A549 treated with CORT108297 at 1 μM for 4 hours (cell line): Measurements from ENCODE around the gene AKAP8L. TPM values are rescaled to one million over a fixed set of nuclear protein-coding genes. Genes with fewer than 3 reads are reported as not detected.

ENCODE experiments used
- total RNA-seq: library from RNA; stranded (reverse); fragments of 200-300 nt; extraction: Qiagen RNA extraction; gene quantifications from 5 replicates; pipeline ENCODE4 v1.2.3, GENCODE V29; 2022

The AKAP8L gene, protein sequence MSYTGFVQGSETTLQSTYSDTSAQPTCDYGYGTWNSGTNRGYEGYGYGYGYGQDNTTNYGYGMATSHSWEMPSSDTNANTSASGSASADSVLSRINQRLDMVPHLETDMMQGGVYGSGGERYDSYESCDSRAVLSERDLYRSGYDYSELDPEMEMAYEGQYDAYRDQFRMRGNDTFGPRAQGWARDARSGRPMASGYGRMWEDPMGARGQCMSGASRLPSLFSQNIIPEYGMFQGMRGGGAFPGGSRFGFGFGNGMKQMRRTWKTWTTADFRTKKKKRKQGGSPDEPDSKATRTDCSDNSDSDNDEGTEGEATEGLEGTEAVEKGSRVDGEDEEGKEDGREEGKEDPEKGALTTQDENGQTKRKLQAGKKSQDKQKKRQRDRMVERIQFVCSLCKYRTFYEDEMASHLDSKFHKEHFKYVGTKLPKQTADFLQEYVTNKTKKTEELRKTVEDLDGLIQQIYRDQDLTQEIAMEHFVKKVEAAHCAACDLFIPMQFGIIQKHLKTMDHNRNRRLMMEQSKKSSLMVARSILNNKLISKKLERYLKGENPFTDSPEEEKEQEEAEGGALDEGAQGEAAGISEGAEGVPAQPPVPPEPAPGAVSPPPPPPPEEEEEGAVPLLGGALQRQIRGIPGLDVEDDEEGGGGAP
- total RNA-seq: 35.9 to 41.3 TPM (median 37.9 TPM) in 5 replicates

DNA sequence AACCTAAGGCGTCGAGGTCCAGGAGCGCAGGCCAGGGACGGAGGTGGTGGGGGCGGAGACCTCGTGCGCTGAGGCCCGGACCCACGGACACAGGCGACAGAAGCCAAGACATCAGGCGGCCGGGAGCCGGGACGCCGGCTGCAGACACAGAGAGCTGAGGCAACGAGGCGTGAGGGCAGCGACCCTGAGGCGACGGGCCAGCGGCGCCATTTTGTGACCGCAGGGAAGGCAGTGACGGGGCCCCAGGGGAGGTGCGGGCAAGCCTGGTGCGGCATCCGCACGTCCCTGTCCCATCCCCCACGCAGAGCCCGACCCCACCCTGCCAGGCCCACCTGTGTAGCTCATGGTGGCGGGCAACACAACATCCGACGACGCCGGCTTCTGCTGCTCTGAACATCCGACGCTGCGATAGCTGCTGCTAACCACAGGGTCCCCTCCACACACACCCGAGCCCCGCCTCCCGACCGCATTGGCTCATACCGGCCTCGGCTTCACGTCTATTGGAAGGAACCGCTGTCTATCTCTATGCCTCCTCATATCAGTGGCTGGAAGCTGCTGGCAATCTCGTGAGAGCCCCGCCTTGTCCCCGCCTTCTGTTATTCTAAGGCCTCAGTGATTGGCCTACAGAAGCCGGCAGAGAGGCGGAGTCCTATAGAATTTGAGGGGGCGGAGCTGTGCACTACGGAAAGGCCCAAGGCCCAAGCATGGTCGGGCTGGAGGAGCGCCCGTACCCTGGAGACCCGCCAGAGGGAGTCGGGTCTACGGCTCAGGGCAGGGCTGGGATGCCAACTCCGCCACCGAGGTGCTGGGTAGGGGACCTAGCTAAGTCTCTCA lies at the start of gene AKAP8L:
Gene AKAP8L (minus strand): TSS at position 410 of the 834 bp plus-strand sequence. CDS start 65 bp downstream, at position 345.

DNA sequence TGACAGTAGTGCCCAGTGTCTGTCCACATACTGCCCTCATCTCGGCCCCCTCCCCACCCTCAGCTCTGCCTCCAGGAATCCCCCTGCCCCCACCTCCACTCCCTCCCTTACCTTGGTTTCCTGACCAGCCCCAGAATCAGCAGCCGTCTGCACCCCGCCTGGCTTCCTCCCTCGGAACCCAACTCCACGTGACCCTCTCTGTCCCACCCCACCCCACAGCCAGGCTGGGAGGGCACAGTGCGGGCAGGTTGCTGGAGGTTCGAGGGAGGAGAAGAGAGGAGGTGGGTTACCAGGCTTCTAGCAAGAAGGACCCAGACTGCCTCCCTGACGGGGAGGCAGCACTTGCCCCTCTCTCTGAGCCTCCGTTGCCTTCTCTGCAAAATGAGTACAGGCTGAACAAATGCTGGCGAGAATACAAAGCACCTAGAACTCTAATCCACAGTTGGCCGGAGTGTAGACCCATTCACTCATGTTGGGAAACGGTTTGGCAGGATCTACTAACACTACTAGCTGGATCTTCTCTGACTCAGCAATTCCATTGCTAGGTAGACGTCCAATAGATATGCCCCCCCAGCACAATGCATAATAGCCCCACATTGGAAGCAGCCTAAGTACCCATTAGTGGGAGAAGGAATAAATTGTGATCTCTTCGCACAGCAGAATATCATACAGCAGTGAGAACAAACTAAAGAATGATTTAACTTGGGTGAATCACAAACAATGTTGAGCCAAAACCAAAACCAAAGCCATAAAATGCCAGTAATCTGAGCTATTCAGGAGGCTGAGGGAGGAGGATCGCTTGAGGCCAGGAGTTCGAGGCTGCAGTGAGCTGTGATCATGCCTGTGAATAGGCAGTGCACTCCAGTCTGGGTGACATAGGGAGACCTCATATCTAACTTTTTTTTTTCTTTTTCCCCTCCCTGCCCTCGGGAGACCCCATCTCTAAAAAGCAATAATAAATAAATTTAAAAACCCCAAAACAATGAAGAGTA lies 45.9 kb upstream of the AKAP8L start, which contains the start of gene RASAL3:
Gene RASAL3 (minus strand): TSS at position 151 of the 992 bp plus-strand sequence. CDS start 186 bp downstream, outside the sequence.

DNA sequence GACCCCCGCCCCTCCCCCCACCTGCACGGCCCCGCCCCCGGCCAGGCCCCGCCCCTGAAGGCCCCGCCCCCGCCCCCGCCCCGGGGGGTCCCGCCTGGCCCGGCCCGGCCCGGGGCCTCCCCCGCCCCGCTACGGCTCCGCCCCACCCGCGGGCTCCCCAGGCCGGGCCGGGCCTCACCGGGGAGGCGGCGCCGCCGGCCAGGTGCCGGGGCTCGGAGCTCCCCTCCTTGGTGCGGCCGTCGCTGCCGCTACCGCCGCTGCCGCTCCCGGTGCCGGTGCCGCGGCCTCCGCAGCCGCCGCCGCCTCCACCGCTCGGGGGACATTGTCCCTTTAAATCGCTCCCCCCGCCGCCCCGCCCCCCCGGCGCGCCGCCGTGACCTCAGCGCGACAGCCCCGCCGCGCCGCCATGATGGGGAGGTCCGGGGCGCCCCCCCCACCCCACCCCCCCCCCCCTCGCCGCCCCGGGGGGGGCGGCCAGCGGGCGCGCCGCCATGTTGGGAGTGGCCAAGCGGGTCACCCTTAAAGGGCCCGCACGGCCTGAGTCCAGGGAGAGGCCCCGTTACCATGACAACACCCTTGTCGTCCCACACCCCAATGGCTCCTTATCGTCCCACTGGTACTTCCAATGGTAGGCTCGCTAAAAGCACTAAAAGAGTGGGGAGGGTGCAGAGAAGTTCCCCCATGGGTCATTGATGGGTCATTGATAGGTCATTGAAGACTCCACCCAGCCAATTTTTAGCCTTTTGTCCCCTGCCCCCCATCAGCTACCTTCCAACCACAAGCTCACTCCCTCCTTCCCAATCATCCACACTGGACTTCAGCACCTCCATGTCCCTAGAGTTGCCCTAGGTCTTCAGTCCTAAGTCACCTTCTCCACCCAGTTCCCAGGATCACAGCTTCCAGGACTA lies 31.1 kb upstream of the AKAP8L start, which contains the start of gene WIZ:
Gene WIZ (minus strand): TSS at position 337 of the 908 bp plus-strand sequence. CDS start 1,649 bp downstream, outside the sequence.

DNA sequence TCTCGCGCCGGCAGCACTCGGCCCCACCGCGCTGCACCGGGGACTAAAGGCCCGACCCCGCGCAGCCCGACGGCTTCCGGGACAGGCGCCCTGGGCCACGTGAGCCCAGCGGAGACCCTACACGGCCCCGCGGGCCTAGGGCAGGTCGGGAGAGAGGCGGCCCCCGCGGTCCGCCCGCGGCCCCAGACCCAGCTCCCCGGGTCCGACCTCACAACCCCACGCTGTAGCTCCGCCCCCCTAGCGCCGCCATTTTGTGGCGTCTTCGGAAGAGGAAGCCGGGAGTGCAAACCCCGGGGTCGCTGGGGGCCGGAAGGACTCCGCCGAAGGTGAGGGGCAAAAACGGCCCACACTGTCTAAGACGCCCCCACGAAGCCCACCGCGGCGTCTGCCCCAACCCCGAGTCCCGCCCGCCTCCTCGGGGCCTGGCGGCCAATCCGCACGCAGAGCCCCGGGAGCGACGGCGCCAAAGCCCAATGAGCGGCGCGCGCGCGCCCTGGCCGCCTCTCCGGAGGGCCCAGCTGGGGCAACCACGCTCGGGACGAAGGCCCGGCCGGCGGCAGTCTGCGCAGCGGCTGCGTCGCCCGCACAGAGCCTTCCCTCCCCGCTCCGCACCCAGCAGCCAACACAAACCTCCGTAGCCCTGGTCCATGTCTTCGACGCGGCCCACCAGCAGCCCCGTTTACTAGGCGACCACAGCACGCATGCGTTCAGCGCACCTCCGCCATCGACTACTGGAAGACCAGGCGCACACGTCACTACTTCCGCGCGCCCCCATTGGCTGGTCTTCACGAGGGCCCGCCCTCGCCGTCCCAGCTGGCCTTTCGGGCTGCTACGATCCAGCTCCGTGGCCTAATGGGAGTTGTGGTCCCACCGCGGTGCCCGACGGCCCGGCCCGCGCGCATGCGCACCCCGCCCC lies 39.4 kb downstream of the AKAP8L start, which contains the start of gene AKAP8:
Gene AKAP8 (minus strand): TSS at position 705 of the 916 bp plus-strand sequence. CDS start 56 bp downstream, at position 649.

DNA sequence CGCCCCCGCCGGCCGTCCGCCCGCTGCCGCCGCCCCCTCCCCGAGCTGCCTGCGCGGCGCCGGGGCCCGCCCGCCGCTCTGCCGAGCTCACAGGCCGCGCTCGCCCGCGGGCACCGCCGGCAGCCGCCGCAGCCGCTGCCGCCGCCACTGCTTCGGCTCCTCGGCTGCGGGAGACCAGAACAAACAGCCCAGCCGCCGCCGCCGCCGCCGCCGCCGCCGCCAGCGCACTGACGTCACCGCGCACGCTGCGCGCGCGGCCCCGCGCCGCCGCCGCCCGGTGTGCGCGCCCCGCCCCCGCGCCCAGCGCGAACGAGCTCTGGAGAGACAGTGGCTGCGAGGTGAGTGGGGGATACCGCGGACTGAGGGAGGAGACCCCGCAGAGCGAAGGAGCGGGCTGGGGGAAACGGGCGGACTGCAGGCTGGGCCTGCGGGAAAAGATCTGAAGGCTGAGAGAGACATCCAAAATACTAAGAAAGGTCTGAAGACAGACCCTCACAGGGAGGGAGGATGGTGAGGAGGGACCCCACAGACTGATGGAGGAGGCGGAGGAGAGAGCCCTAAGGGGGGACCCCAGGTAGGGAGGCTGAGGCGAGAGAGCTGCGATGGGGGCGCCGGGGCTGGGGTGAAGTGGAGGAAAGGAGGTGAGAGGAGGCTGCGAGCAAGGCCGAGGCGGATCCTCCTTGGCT lies 86.3 kb downstream of the AKAP8L start, which contains the start of gene BRD4:
Gene BRD4 (minus strand): TSS at position 229 of the 686 bp plus-strand sequence. CDS start 59,440 bp downstream, outside the sequence.

Other genes starting within 250 kb of the AKAP8L start
- 7.9 to 12.5 TPM (median 12.1 TPM) in 5 replicates for gene NOTCH3, start 218.0 kb downstream of the AKAP8L start, total RNA-seq
- 0.06 to 0.12 TPM (median 0.07 TPM) in 3 of 5 replicates, not detected in the others for gene EPHX3, start 186.5 kb downstream of the AKAP8L start, total RNA-seq
- gene BRD4, start 86.4 kb downstream of the AKAP8L start, total RNA-seq: 22.5 to 29.3 TPM (median 27.4 TPM) in 5 replicates
- 16.3 to 18.9 TPM (median 17.9 TPM) in 5 replicates for gene AKAP8, start 39.2 kb downstream of the AKAP8L start, total RNA-seq
- gene WIZ, start 31.0 kb upstream of the AKAP8L start, total RNA-seq: 14.4 to 24.0 TPM (median 22.8 TPM) in 5 replicates
- gene RASAL3, start 45.6 kb upstream of the AKAP8L start, total RNA-seq: not detected in 5 replicates
- gene PGLYRP2, start 60.5 kb upstream of the AKAP8L start, total RNA-seq: 0.05 TPM in 1 of 5 replicates, not detected in the others
- 0.06 to 0.09 TPM (median 0.08 TPM) in 5 replicates for gene CYP4F22, start 89.5 kb upstream of the AKAP8L start, total RNA-seq
- gene CYP4F8, start 196.2 kb upstream of the AKAP8L start, total RNA-seq: not detected in 5 replicates
- 1.8 to 3.0 TPM (median 2.3 TPM) in 5 replicates for gene CYP4F3, start 221.9 kb upstream of the AKAP8L start, total RNA-seq